Endothelial cell of umbilical vein (primary cell): ENCODE data around the gene KBTBD3. TPM values are rescaled to one million over a fixed set of nuclear protein-coding genes. Genes with fewer than 3 reads are reported as not detected.

Experiments
- Bru-seq: library from RNA; stranded (reverse); fragments of 400-500 nt; gene quantifications from one replicate; lab custom pipeline; 2021; lab: Mats Ljungman, UMichigan
- BruChase-seq, 2 experiments: library from RNA; stranded (reverse); fragments of 400-500 nt; gene quantifications; one replicate each; lab custom pipeline; 2021; lab: Mats Ljungman, UMichigan
- BruUV-seq: library from RNA; stranded (reverse); fragments of 400-500 nt; replicated peaks from 2 replicates; lab custom pipeline; 2021; lab: Mats Ljungman, UMichigan
- CTCF ChIA-PET: fragments of 300-600, 350-600 bp; sonication (Branson Sonifier 250); formaldehyde crosslinking; loops from one replicate; lab custom pipeline; 2021; ENCODE audit warnings: antibody characterized with exemption, inconsistent platforms; lab: Charles Lee
- POLR2A ChIA-PET: fragments of 300-600, 350-600 bp; sonication (Branson Sonifier 250); formaldehyde crosslinking; loops from one replicate; lab custom pipeline; 2021; ENCODE audit warnings: antibody characterized with exemption, inconsistent platforms; lab: Charles Lee
- DNase-seq: peaks from one replicate; pipeline ENCODE4 v3.0.0-alpha.2; 2011; ENCODE audit warnings: low read depth, low spot score
- FAIRE-seq: peaks from 2 replicates; lab custom pipeline; 2011; peaks lifted over from hg19 to GRCh38; lab: Jason Lieb, UNC
- H2AFZ ChIP-seq: 2 replicates; pipeline ENCODE4 v1.6.0; 2012; ENCODE audit warnings: low read depth, low read length, control low read depth, inconsistent platforms
- H3K27ac ChIP-seq: 2 replicates; pipeline ENCODE4 v1.5.1; 2011; ENCODE audit warnings: low read depth, mild to moderate bottlenecking, control low read depth, low read length, moderate library complexity; ENCODE audit not compliant: insufficient read depth
- H3K27me3 ChIP-seq, 2 experiments: 2 replicates each; pipeline versions ENCODE4 v1.6.0 to v1.6.1; 2011; ENCODE audit warnings: low read length in 2 of 2, mixed read lengths in 1 of 2; ENCODE audit not compliant: control insufficient read depth in 2 of 2, insufficient read depth in 2 of 2
- H3K36me3 ChIP-seq, 2 experiments: 2 replicates in 1 of 2; 3 replicates in 1 of 2; pipeline ENCODE4 v1.5.1; 2011; ENCODE audit warnings: low read length in 2 of 2, mild to moderate bottlenecking in 1 of 2, moderate library complexity in 1 of 2; ENCODE audit not compliant: control insufficient read depth in 2 of 2, insufficient read depth in 2 of 2; ENCODE audit errors: extremely low read depth in 1 of 2
- H3K4me1 ChIP-seq: 3 replicates; pipeline ENCODE4 v1.5.1; 2011; ENCODE audit warnings: mild to moderate bottlenecking, low read length; ENCODE audit not compliant: control insufficient read depth, insufficient read depth; ENCODE audit errors: extremely low read depth
- H3K4me2 ChIP-seq: 2 replicates; pipeline ENCODE4 v1.6.1; 2011; ENCODE audit warnings: low read length, control low read depth, mixed read lengths; ENCODE audit not compliant: insufficient read depth
- H3K4me3 ChIP-seq, 3 experiments: fragments of 200-600 bp in 1 of 3; sonication (generic), shearing (Covaris generic) in 1 of 3; replicated peaks in 1 of 3; 2 replicates each; pipeline ENCODE4 v1.5.1; 2011 to 2016; ENCODE audit warnings: control low read depth in 3 of 3, low read length in 3 of 3, mild to moderate bottlenecking in 2 of 3, inconsistent platforms in 1 of 3, low read depth in 1 of 3, moderate library complexity in 1 of 3; ENCODE audit not compliant: insufficient read depth in 1 of 3
- H3K79me2 ChIP-seq: 2 replicates; pipeline ENCODE4 v1.6.0; 2012; ENCODE audit warnings: low read length, inconsistent platforms; ENCODE audit not compliant: control insufficient read depth, insufficient read depth
- H3K9ac ChIP-seq: replicated peaks from 2 replicates; pipeline ENCODE3; 2011; ENCODE audit warnings: low read length, control low read depth; ENCODE audit not compliant: insufficient read depth; ENCODE audit errors: extremely low read depth
- H3K9me1 ChIP-seq: replicated peaks from 3 replicates; pipeline ENCODE4 v1.6.0; 2011; ENCODE audit warnings: mild to moderate bottlenecking, low read length; ENCODE audit not compliant: control insufficient read depth, insufficient read depth; ENCODE audit errors: extremely low read depth
- H3K9me3 ChIP-seq: replicated peaks from 2 replicates; pipeline ENCODE4 v1.5.1; 2012; ENCODE audit warnings: low read length, inconsistent platforms; ENCODE audit not compliant: control insufficient read depth, insufficient read depth
- H4K20me1 ChIP-seq: replicated peaks from 2 replicates; pipeline ENCODE3; 2011; ENCODE audit warnings: mild to moderate bottlenecking, low read length; ENCODE audit not compliant: control insufficient read depth, insufficient read depth; ENCODE audit errors: extremely low read depth
- MYC ChIP-seq: IDR thresholded peaks from one replicate; pipeline ENCODE4 v1.6.1; 2011; ENCODE audit warnings: mild to moderate bottlenecking, low read depth, low read length
- POLR2A ChIP-seq: IDR thresholded peaks from 2 replicates; pipeline ENCODE4 v1.6.1; 2012; ENCODE audit warnings: low read depth, mild to moderate bottlenecking, control low read depth, low read length
- POLR2AphosphoS5 ChIP-seq: IDR thresholded peaks from 2 replicates; pipeline ENCODE4 v1.6.1; 2012; ENCODE audit warnings: low read depth, mild to moderate bottlenecking, control low read depth, low read length, moderate library complexity; ENCODE audit not compliant: insufficient read depth
- dilution Hi-C: fragments of 300-500 bp; cut with MboI; formaldehyde crosslinking; loops from one replicate; pipeline ENCODE4 v1.15.0; 2019; ENCODE audit warnings: low sequenced_read_pairs; ENCODE audit not compliant: extremely low pct_ligation_motif_present
- intact Hi-C: fragments of 100-400 bp; cut with micrococcal nuclease; formaldehyde crosslinking; loops from one replicate; pipeline ENCODE4 v1.10.0; 2022
- long read RNA-seq: library from polyadenylated mRNA; stranded (forward); transcript quantifications from one replicate; pipeline ENCODE4 v2.0.0, GENCODE V29; 2021
- polyA minus RNA-seq, 3 experiments: library from RNA; depleted of rRNA, polyadenylated mRNA; stranded (reverse); fragments of >200 nt; gene quantifications; 1 replicate in 1 of 3; 2 replicates in 2 of 3; pipeline ENCODE4 v1.2.3, GENCODE V29; 2011
- polyA plus RNA-seq, 4 experiments: library from polyadenylated mRNA; depleted of rRNA in 3 of 4; stranded (reverse) in 3 of 4; unstranded in 1 of 4; fragments of >200 nt; gene quantifications; 2 replicates each; pipeline versions ENCODE4 v1.2.1 to v1.2.3, GENCODE V29; 2011 to 2012; ENCODE audit warnings: missing spikeins in 1 of 4
- total RNA-seq: library from RNA; stranded (reverse); gene quantifications from 2 replicates; pipeline ENCODE4 v1.2.3, GENCODE V29; 2021
- TF ChIP-seq, protein P1 (sequence below): IDR thresholded peaks from 2 replicates; pipeline ENCODE4 v1.6.1; 2011; ENCODE audit not compliant: insufficient read depth, insufficient read length
- TF ChIP-seq, protein P2 (sequence below), 2 donors: IDR thresholded peaks; 1 replicate in 1 of 2; 2 replicates in 1 of 2; pipeline ENCODE4 v1.5.1; 2011; ENCODE audit warnings: low read length in 2 of 2, mild to moderate bottlenecking in 2 of 2, moderate library complexity in 2 of 2, control low read depth in 1 of 2, inconsistent platforms in 1 of 2, low read depth in 1 of 2; ENCODE audit not compliant: insufficient read depth in 1 of 2; ENCODE audit errors: extremely low read depth in 1 of 2

Gene KBTBD3, protein sequence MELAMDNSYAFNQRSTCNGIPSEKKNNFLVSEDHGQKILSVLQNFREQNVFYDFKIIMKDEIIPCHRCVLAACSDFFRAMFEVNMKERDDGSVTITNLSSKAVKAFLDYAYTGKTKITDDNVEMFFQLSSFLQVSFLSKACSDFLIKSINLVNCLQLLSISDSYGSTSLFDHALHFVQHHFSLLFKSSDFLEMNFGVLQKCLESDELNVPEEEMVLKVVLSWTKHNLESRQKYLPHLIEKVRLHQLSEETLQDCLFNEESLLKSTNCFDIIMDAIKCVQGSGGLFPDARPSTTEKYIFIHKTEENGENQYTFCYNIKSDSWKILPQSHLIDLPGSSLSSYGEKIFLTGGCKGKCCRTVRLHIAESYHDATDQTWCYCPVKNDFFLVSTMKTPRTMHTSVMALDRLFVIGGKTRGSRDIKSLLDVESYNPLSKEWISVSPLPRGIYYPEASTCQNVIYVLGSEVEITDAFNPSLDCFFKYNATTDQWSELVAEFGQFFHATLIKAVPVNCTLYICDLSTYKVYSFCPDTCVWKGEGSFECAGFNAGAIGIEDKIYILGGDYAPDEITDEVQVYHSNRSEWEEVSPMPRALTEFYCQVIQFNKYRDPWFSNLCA
- total RNA-seq (2.4 and 3.6 TPM in 2 replicates), polyA plus RNA-seq (0.76 and 0.84 TPM in 2 replicates), polyA minus RNA-seq (8.2 and 9.3 TPM in 2 replicates), Bru-seq, nascent RNA (percentile 46 among the genes with signal in this experiment), BruChase-seq, experiment 1, labeled RNA remaining after a 6-hour chase (percentile 34 among the genes with signal in this experiment), BruChase-seq, experiment 2, labeled RNA remaining after a 2-hour chase (percentile 42 among the genes with signal in this experiment)
- 1.1 and 1.3 TPM in 2 replicates for polyA plus RNA-seq (2011; cell fraction: cytosol; rRNA removed)
- polyA plus RNA-seq (2011; cell fraction: nucleus; rRNA removed), result 1.6 and 1.8 TPM in 2 replicates
- 3.8 and 4.3 TPM in 2 replicates for polyA plus RNA-seq (2012)
- polyA minus RNA-seq (2011; cell fraction: cytosol; rRNA and poly(A)+ RNA removed), result not detected
- polyA minus RNA-seq (2011; cell fraction: nucleus; rRNA and poly(A)+ RNA removed), result 3.5 and 5.9 TPM in 2 replicates
- long read RNA-seq, transcript KBTBD3-201 (3 exons, 3,751 nt), result minor isoform, 10 of 28 reads
- long read RNA-seq, transcript KBTBD3-205 (4 exons, 2,682 nt), result major isoform, 13 of 28 reads
- long read RNA-seq, partial matches to known transcripts, result 1 of 28 reads
- long read RNA-seq, other reads (novel, unspliced or antisense), result 2 of 28 reads

DNA sequence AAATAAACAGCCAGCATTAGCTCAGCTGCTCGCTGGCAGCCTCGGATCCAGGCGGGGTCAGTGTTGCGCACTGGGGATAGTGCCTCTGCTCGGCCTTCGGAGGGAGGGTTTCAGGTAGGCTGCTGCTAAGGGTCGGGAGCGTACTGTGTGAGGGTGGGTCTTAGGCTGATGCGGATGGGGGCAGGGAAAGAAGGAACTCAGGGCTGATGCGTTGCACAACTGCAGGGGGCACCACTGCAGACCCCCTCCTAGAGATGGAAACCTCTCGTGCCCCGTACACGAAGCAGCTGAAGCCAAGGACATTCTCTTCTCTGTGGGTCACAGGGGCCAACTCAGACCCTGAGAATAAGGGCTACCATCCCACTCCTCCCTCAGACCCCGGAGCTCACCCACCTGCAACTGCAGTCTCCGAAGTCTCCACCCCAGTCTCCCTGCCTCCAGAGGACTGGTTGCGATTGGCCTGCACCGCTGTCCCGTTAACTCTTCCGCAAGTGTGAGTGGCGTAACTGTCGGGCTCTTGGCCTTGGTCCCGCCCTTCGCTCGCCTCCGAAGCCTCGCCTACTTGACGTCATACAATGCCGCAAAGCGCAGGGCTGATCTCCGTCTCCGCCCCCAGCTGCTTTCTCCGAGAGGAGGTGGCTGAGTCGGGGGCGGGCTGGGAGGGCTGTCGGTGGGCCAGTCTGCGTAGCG, at the start of gene KBTBD3:
TSS of gene KBTBD3 (minus strand) at position 429 of the 690 bp plus-strand sequence. CDS start 18,250 bp downstream, outside the sequence.
- peak; percentile 91 for FAIRE-seq
- intact Hi-C loops, result loop anchor here (1.0 to 2.0 kb wide), 5 partner anchors 9 to 141 kb away; partner anchors contain the start of gene MSANTD4
- CTCF ChIA-PET, result interaction anchor here (0.6 to 3.7 kb wide), 7 partner anchors 10 to 1114 kb away, joined by 3 to 30 read pairs (median 4); no protein-coding TSS in a partner anchor

More for the DNA sequence above, at the start of gene KBTBD3:
- Histone ChIP-seq H3K4me1 (peaks cover 14% of the 10 kb centered on the region), H3K9me3 (no peaks in the 10 kb centered on the region), H3K27ac (peak within 1 kb of the TSS; percentile 65), H3K79me2 (peaks cover 34% of the 10 kb centered on the region), H3K4me2 (peak within 1 kb of the TSS; percentile 89), H3K9me1 (no peaks in the 10 kb centered on the region), H3K9ac (peak within 1 kb of the TSS; percentile 92), H2AFZ (peak within 1 kb of the TSS; percentile 83), H3K27me3 (no peaks in the 10 kb centered on the region), H4K20me1 (no peaks in the 10 kb centered on the region), H3K4me3 (peak within 1 kb of the TSS; percentile 25 to 96 (median 86)), H3K36me3 (peaks cover 0 to under 1% of the 10 kb centered on the region in 2 experiments)
- TF ChIP-seq POLR2A (peak; percentile 28), POLR2AphosphoS5 (no peak), MYC (no peak)
- TF ChIP-seq, protein P1, sequence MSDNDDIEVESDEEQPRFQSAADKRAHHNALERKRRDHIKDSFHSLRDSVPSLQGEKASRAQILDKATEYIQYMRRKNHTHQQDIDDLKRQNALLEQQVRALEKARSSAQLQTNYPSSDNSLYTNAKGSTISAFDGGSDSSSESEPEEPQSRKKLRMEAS, result no peak
- TF ChIP-seq, protein P2, sequence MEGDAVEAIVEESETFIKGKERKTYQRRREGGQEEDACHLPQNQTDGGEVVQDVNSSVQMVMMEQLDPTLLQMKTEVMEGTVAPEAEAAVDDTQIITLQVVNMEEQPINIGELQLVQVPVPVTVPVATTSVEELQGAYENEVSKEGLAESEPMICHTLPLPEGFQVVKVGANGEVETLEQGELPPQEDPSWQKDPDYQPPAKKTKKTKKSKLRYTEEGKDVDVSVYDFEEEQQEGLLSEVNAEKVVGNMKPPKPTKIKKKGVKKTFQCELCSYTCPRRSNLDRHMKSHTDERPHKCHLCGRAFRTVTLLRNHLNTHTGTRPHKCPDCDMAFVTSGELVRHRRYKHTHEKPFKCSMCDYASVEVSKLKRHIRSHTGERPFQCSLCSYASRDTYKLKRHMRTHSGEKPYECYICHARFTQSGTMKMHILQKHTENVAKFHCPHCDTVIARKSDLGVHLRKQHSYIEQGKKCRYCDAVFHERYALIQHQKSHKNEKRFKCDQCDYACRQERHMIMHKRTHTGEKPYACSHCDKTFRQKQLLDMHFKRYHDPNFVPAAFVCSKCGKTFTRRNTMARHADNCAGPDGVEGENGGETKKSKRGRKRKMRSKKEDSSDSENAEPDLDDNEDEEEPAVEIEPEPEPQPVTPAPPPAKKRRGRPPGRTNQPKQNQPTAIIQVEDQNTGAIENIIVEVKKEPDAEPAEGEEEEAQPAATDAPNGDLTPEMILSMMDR (IDR thresholded peaks at IDR 0.05; ENCODE audit: extremely low read depth in 1 of 2, insufficient read depth in 1 of 2, low read depth in 1 of 2, low read length in 2 of 2), result peak; percentile 37 to 64
- dilution Hi-C loops, result no loop called here
- TSS peak; percentile 65 for BruUV-seq
- POLR2A ChIA-PET, result interaction anchor here (0.6 to 1.0 kb wide), 5 partner anchors 14 to 1452 kb away, joined by 3 to 4 read pairs (median 3); no protein-coding TSS in a partner anchor
- DNase-seq, result peak; percentile 100
